ENCODE data around the gene TRDMT1. TPM values are rescaled to one million over a fixed set of nuclear protein-coding genes. Genes with fewer than 3 reads are reported as not detected.

TRDMT1 gene
- total and polyA plus RNA-seq, 4 donors: 2.5 to 25.9 (median 6.5) TPM

DNA sequence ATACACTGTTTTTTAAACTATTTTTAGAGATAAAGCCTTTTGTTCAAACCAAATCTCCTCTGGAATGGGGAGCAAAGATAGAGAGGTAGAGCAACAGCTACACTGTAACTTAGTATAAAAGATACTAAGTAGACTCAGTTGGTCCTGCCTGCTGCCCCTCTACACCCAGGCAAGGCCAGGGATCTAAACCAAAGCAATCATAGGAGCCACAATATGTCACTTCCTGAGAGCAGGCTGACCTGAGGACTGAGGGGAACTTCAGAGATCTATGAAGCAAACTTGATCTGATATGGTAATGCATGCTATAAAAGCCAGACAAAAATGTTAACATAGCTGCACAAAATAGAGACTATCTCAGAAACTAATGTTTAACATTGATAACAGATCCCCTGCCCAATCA, 7.0 kb upstream of the TRDMT1 start:
- Histone ChIP-seq H3K4me3 (no peak overlapping the region), H3K9ac (ENCODE audit: insufficient read depth in 1 of 2, low read length in 2 of 2) (no peak overlapping the region), H3K9me3 (ENCODE audit: control insufficient read depth in 4 of 4, insufficient read depth in 3 of 4, low read length in 3 of 4) (no peaks in the 10 kb centered on the region), H3K4me1 (ENCODE audit: control insufficient read depth in 5 of 5, insufficient read depth in 5 of 5, low read length in 5 of 5) (peaks cover 0 to 8% (median 0%) of the 10 kb centered on the region in 5 donors), H3K27me3 (ENCODE audit: control insufficient read depth in 3 of 3, insufficient read depth in 3 of 3, low read length in 2 of 3) (no peaks in the 10 kb centered on the region), H3K36me3 (ENCODE audit: control insufficient read depth in 4 of 4, insufficient read depth in 4 of 4, low read length in 4 of 4) (no peaks in the 10 kb centered on the region), H3K27ac (ENCODE audit: low read depth in 1 of 2, low read length in 1 of 2) (no peak overlapping the region)
- DNase-seq (no peak), ATAC-seq (ENCODE audit: insufficient read depth, low FRiP score) (no peak)
- TF ChIP-seq, protein P1, sequence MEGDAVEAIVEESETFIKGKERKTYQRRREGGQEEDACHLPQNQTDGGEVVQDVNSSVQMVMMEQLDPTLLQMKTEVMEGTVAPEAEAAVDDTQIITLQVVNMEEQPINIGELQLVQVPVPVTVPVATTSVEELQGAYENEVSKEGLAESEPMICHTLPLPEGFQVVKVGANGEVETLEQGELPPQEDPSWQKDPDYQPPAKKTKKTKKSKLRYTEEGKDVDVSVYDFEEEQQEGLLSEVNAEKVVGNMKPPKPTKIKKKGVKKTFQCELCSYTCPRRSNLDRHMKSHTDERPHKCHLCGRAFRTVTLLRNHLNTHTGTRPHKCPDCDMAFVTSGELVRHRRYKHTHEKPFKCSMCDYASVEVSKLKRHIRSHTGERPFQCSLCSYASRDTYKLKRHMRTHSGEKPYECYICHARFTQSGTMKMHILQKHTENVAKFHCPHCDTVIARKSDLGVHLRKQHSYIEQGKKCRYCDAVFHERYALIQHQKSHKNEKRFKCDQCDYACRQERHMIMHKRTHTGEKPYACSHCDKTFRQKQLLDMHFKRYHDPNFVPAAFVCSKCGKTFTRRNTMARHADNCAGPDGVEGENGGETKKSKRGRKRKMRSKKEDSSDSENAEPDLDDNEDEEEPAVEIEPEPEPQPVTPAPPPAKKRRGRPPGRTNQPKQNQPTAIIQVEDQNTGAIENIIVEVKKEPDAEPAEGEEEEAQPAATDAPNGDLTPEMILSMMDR (IDR thresholded peaks at IDR 0.05; ENCODE audit: control extremely low read depth, extremely low read depth): no peak

GRCh38 chr10:17206210-17206709, 4.8 kb upstream of the TRDMT1 start:
- H3K4me3 ChIP-seq: no peak overlapping the region
- H3K27me3 ChIP-seq (ENCODE audit: control insufficient read depth in 3 of 3, insufficient read depth in 3 of 3, low read length in 2 of 3): no peaks in the 10 kb centered on the region
- WGBS, 2 donors: 61 to 62% methylated on average over 7 of the region's 7 CpGs
- no peak for ATAC-seq (ENCODE audit: insufficient read depth, low FRiP score)
- H3K9ac ChIP-seq (ENCODE audit: insufficient read depth in 1 of 2, low read length in 2 of 2): no peak overlapping the region
- TF ChIP-seq, protein P1 (IDR thresholded peaks at IDR 0.05; ENCODE audit: control extremely low read depth, extremely low read depth): no peak
- H3K27ac ChIP-seq (ENCODE audit: low read depth in 1 of 2, low read length in 1 of 2): peak overlapping the region in 1 of 2 donors; percentile 39
- H3K9me3 ChIP-seq (ENCODE audit: control insufficient read depth in 4 of 4, insufficient read depth in 3 of 4, low read length in 3 of 4): no peaks in the 10 kb centered on the region
- no peak for DNase-seq
- peaks cover 0 to 15% (median 4%) of the 10 kb centered on the region in 5 donors for H3K4me1 ChIP-seq (ENCODE audit: control insufficient read depth in 5 of 5, insufficient read depth in 5 of 5, low read length in 5 of 5)
- no peaks in the 10 kb centered on the region for H3K36me3 ChIP-seq (ENCODE audit: control insufficient read depth in 4 of 4, insufficient read depth in 4 of 4, low read length in 4 of 4)

DNA sequence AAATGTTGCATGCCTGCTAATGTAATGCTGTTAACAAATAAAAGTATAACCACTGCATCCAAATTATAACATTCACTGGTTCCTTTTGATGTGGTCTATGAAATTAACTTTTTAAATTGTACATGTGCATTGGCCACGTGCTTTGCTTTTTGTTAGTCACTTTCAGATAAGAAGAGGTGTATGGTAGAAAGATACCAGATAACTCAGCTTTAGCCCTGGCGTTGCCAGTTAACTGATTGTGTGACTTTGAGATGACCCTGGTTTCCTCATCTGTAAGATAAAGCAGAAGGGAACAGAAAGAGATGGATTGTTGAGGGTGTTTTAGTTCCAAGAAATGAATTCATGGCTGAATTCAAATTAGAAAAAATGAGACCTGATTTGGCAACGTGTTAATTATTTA, 1.9 kb upstream of the TRDMT1 start:
- peaks cover 0 to 25% (median 5%) of the 10 kb centered on the region in 5 donors for H3K4me1 ChIP-seq (ENCODE audit: control insufficient read depth in 5 of 5, insufficient read depth in 5 of 5, low read length in 5 of 5)
- ATAC-seq (ENCODE audit: insufficient read depth, low FRiP score) (no peak), DNase-seq (no peak)
- H3K27me3 ChIP-seq (ENCODE audit: control insufficient read depth in 3 of 3, insufficient read depth in 3 of 3, low read length in 2 of 3): no peaks in the 10 kb centered on the region
- no peaks in the 10 kb centered on the region for H3K9me3 ChIP-seq (ENCODE audit: control insufficient read depth in 4 of 4, insufficient read depth in 3 of 4, low read length in 3 of 4)
- no peaks in the 10 kb centered on the region for H3K36me3 ChIP-seq (ENCODE audit: control insufficient read depth in 4 of 4, insufficient read depth in 4 of 4, low read length in 4 of 4)
- no peak overlapping the region for H3K27ac ChIP-seq (ENCODE audit: low read depth in 1 of 2, low read length in 1 of 2)
- WGBS, 2 donors: 47 to 64% methylated on average over 3 of the region's 3 CpGs
- H3K9ac ChIP-seq (ENCODE audit: insufficient read depth in 1 of 2, low read length in 2 of 2): no peak overlapping the region
- no peak overlapping the region for H3K4me3 ChIP-seq
- TF ChIP-seq, protein P1 (IDR thresholded peaks at IDR 0.05; ENCODE audit: control extremely low read depth, extremely low read depth): no peak

DNA sequence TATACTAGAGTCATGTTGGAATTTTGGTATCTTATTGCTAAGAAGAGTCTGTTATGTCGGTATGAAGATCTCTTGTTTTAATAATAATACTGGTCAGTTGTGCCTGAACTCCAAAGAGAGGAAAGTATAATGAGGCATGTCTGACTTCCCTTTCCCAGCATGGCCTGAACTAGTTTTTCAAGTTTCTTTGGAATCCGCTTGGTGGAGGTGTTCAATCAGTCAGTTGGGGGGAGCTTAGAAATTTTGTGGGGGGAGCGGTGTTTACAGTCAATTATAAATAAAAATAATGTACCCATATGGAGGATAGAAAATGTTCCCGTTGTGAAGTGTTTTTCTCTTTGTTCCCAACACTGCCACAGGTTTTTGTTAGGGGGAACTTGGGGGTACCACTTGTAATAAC, 1.5 kb upstream of the TRDMT1 start:
- Histone ChIP-seq H3K27ac (ENCODE audit: low read depth in 1 of 2, low read length in 1 of 2) (no peak overlapping the region), H3K9ac (ENCODE audit: insufficient read depth in 1 of 2, low read length in 2 of 2) (no peak overlapping the region), H3K4me1 (ENCODE audit: control insufficient read depth in 5 of 5, insufficient read depth in 5 of 5, low read length in 5 of 5) (peaks cover 0 to 25% (median 5%) of the 10 kb centered on the region in 5 donors), H3K36me3 (ENCODE audit: control insufficient read depth in 4 of 4, insufficient read depth in 4 of 4, low read length in 4 of 4) (no peaks in the 10 kb centered on the region), H3K4me3 (no peak overlapping the region), H3K9me3 (ENCODE audit: control insufficient read depth in 4 of 4, insufficient read depth in 3 of 4, low read length in 3 of 4) (no peaks in the 10 kb centered on the region), H3K27me3 (ENCODE audit: control insufficient read depth in 3 of 3, insufficient read depth in 3 of 3, low read length in 2 of 3) (no peaks in the 10 kb centered on the region)
- TF ChIP-seq, protein P1 (IDR thresholded peaks at IDR 0.05; ENCODE audit: control extremely low read depth, extremely low read depth): no peak
- no peak for ATAC-seq (ENCODE audit: insufficient read depth, low FRiP score)
- 90 to 95% methylated on average over 4 of the region's 4 CpGs for WGBS, 2 donors
- no peak for DNase-seq

Measured in lung (tissue), 12 donors.